ENCODE data around the gene ZNF362. TPM values are rescaled to one million over a fixed set of nuclear protein-coding genes. Genes with fewer than 3 reads are reported as not detected.
"Not testable (repeated sequence)": the region's sequence is repeated elsewhere in the genome, so short reads cannot be mapped to it uniquely, and the experiment has no call there.

The ZNF362 gene
- polyA plus RNA-seq, 10 donors, result 27.6 to 40.1 (median 31.9) TPM

- DNase-seq, result no peak
Observed at GRCh38 chr1:33284049-33284448, 27.8 kb downstream of the ZNF362 start.

GRCh38 chr1:33286451-33287185, 30.3 kb downstream of the ZNF362 start:
- no peak for DNase-seq

- no peak for DNase-seq
Observed at GRCh38 chr1:33287317-33287716, 31.0 kb downstream of the ZNF362 start.

GRCh38 chr1:33288976-33289857, 32.9 kb downstream of the ZNF362 start:
- no peak for DNase-seq

GRCh38 chr1:33289858-33290154, 33.5 kb downstream of the ZNF362 start:
- no peak for DNase-seq

- DNase-seq, result not testable (repeated sequence)
Observed at GRCh38 chr1:33290615-33291014, 34.3 kb downstream of the ZNF362 start.

GRCh38 chr1:33292726-33293340, 36.5 kb downstream of the ZNF362 start:
- no peak for DNase-seq

- DNase-seq, result no peak
Observed at GRCh38 chr1:33294071-33295010, 38.0 kb downstream of the ZNF362 start.

- DNase-seq, result no peak
Observed at GRCh38 chr1:33295023-33295422, 38.7 kb downstream of the ZNF362 start.

GRCh38 chr1:33295450-33296081, 39.3 kb downstream of the ZNF362 start:
- peak; percentile 74 to 89 (median 88) for DNase-seq

- DNase-seq, result no peak
Observed at GRCh38 chr1:33296082-33296458, 39.8 kb downstream of the ZNF362 start.

- no peak for DNase-seq
Observed at GRCh38 chr1:33296824-33297223, 40.5 kb downstream of the ZNF362 start.

GRCh38 chr1:33297911-33298622, 41.8 kb downstream of the ZNF362 start:
- DNase-seq, result no peak

- peak in 2 of 3 donors; percentile 44 to 76 for DNase-seq
Observed at GRCh38 chr1:33298623-33299277, 42.5 kb downstream of the ZNF362 start.

GRCh38 chr1:33299461-33300155, 43.3 kb downstream of the ZNF362 start:
- no peak for DNase-seq

- DNase-seq, result peak; percentile 47 to 84 (median 61)
Observed at GRCh38 chr1:33300673-33301072, 44.4 kb downstream of the ZNF362 start.

- peak in 1 of 3 donors; percentile 22 for DNase-seq
Observed at GRCh38 chr1:33301273-33301984, 45.1 kb downstream of the ZNF362 start.

- no peak for DNase-seq
Observed at GRCh38 chr1:33302325-33302724, 46.0 kb downstream of the ZNF362 start.
